Measurements from ENCODE around the gene IL16. TPM values are rescaled to one million over a fixed set of nuclear protein-coding genes. Genes with fewer than 3 reads are reported as not detected.

IL16 gene
- polyA plus RNA-seq, 1 donor from 2014 or later: not detected

DNA sequence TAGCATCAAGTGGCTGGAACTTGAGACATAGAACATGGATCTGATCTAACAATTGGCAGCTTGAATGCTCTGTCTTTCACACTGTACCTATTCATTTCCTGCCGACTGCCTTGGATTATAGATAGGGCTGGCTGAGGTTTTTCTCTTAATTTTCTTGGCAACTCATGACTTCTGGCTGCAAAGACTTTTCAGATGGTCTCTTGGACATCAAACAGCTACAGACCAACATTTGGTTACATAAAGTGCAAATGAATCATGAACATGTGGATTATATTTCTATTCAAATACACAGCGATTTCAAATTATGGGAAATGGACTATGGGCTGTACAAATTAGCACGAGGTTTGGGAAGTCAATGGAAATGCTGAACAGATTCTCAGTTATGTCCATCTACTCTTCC, 26.2 kb upstream of the IL16 start:
- no peaks in the 10 kb centered on the region for H3K79me2 ChIP-seq (replicated peaks; ENCODE audit: insufficient read depth, low read length)
- H3K9me2 ChIP-seq (ENCODE audit: insufficient read depth, low read length): no peaks in the 10 kb centered on the region
- H3K4me2 ChIP-seq (ENCODE audit: low read length): no peak overlapping the region
- H4K20me1 ChIP-seq (ENCODE audit: insufficient read depth): no peaks in the 10 kb centered on the region
- no peaks in the 10 kb centered on the region for H3F3A ChIP-seq (ENCODE audit: insufficient read depth, low read length, poor library complexity, severe bottlenecking)
- H3K36me3 ChIP-seq (ENCODE audit: insufficient read depth, low read length): no peaks in the 10 kb centered on the region
- no peak overlapping the region for H2AFZ ChIP-seq (ENCODE audit: low read depth, low read length)
- H3K4me3 ChIP-seq (ENCODE audit: low read length): no peak overlapping the region
- H3K27ac ChIP-seq (ENCODE audit: low read length): no peak overlapping the region
- H3K9me3 ChIP-seq (ENCODE audit: low read length): no peaks in the 10 kb centered on the region
- no peaks in the 10 kb centered on the region for H3K27me3 ChIP-seq (ENCODE audit: insufficient read depth, low read depth, low read length)
- TF ChIP-seq POLR2AphosphoS5 (IDR thresholded peaks at IDR 0.05) (no peak), EZH2 (IDR thresholded peaks at IDR 0.05; ENCODE audit: borderline replicate concordance, insufficient read depth, low read length, poor library complexity, severe bottlenecking) (no peak), TAF1 (IDR thresholded peaks at IDR 0.05; ENCODE audit: low read depth) (no peak), EP300 (conservative IDR thresholded peaks at IDR 0.05; ENCODE audit: poor library complexity, severe bottlenecking) (no peak), MXI1 (conservative IDR thresholded peaks at IDR 0.05; ENCODE audit: poor library complexity, severe bottlenecking) (no peak), RAD21 (conservative IDR thresholded peaks at IDR 0.05) (no peak), SMC3 (conservative IDR thresholded peaks at IDR 0.05; ENCODE audit: poor library complexity) (no peak)
- TF ChIP-seq, protein P1, sequence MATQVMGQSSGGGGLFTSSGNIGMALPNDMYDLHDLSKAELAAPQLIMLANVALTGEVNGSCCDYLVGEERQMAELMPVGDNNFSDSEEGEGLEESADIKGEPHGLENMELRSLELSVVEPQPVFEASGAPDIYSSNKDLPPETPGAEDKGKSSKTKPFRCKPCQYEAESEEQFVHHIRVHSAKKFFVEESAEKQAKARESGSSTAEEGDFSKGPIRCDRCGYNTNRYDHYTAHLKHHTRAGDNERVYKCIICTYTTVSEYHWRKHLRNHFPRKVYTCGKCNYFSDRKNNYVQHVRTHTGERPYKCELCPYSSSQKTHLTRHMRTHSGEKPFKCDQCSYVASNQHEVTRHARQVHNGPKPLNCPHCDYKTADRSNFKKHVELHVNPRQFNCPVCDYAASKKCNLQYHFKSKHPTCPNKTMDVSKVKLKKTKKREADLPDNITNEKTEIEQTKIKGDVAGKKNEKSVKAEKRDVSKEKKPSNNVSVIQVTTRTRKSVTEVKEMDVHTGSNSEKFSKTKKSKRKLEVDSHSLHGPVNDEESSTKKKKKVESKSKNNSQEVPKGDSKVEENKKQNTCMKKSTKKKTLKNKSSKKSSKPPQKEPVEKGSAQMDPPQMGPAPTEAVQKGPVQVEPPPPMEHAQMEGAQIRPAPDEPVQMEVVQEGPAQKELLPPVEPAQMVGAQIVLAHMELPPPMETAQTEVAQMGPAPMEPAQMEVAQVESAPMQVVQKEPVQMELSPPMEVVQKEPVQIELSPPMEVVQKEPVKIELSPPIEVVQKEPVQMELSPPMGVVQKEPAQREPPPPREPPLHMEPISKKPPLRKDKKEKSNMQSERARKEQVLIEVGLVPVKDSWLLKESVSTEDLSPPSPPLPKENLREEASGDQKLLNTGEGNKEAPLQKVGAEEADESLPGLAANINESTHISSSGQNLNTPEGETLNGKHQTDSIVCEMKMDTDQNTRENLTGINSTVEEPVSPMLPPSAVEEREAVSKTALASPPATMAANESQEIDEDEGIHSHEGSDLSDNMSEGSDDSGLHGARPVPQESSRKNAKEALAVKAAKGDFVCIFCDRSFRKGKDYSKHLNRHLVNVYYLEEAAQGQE (IDR thresholded peaks at IDR 0.05; ENCODE audit: borderline replicate concordance): no peak
- TF ChIP-seq, protein P2, sequence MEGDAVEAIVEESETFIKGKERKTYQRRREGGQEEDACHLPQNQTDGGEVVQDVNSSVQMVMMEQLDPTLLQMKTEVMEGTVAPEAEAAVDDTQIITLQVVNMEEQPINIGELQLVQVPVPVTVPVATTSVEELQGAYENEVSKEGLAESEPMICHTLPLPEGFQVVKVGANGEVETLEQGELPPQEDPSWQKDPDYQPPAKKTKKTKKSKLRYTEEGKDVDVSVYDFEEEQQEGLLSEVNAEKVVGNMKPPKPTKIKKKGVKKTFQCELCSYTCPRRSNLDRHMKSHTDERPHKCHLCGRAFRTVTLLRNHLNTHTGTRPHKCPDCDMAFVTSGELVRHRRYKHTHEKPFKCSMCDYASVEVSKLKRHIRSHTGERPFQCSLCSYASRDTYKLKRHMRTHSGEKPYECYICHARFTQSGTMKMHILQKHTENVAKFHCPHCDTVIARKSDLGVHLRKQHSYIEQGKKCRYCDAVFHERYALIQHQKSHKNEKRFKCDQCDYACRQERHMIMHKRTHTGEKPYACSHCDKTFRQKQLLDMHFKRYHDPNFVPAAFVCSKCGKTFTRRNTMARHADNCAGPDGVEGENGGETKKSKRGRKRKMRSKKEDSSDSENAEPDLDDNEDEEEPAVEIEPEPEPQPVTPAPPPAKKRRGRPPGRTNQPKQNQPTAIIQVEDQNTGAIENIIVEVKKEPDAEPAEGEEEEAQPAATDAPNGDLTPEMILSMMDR (IDR thresholded peaks at IDR 0.05; ENCODE audit: poor library complexity, severe bottlenecking): no peak
- H3K9ac ChIP-seq (ENCODE audit: low read length): no peak overlapping the region

DNA sequence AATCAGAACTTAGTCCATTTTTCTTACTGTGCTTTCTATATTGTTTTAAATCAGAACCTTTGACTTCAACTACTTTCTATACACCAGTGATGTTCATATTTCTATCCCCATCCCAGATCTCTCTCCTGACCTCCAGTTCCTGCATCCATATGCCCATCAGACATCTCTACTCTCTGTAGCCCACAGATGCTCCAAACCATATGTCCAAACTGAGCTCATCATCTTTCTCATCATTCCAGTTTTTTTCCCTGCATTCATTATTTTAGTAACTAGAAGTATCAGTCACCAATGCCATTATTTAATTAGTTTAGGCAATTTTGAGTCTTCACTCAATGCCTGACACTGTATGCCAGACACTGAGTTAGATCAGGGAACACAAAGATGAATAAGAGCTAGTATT, 25.4 kb upstream of the IL16 start:
- H4K20me1 ChIP-seq (ENCODE audit: insufficient read depth): no peaks in the 10 kb centered on the region
- H3K27ac ChIP-seq (ENCODE audit: low read length): no peak overlapping the region
- TF ChIP-seq POLR2AphosphoS5 (IDR thresholded peaks at IDR 0.05): no peak
- TF ChIP-seq TAF1 (IDR thresholded peaks at IDR 0.05; ENCODE audit: low read depth): no peak
- TF ChIP-seq MXI1 (conservative IDR thresholded peaks at IDR 0.05; ENCODE audit: poor library complexity, severe bottlenecking): no peak
- no peak for TF ChIP-seq SMC3 (conservative IDR thresholded peaks at IDR 0.05; ENCODE audit: poor library complexity)
- TF ChIP-seq, protein P2 (IDR thresholded peaks at IDR 0.05; ENCODE audit: poor library complexity, severe bottlenecking): no peak
- no peak for TF ChIP-seq RAD21 (conservative IDR thresholded peaks at IDR 0.05)
- TF ChIP-seq EP300 (conservative IDR thresholded peaks at IDR 0.05; ENCODE audit: poor library complexity, severe bottlenecking): no peak
- TF ChIP-seq, protein P1 (IDR thresholded peaks at IDR 0.05; ENCODE audit: borderline replicate concordance): no peak
- TF ChIP-seq EZH2 (IDR thresholded peaks at IDR 0.05; ENCODE audit: borderline replicate concordance, insufficient read depth, low read length, poor library complexity, severe bottlenecking): no peak
- no peak overlapping the region for H3K4me3 ChIP-seq (ENCODE audit: low read length)
- H3K79me2 ChIP-seq (replicated peaks; ENCODE audit: insufficient read depth, low read length): no peaks in the 10 kb centered on the region
- no peak overlapping the region for H2AFZ ChIP-seq (ENCODE audit: low read depth, low read length)
- no peaks in the 10 kb centered on the region for H3K9me2 ChIP-seq (ENCODE audit: insufficient read depth, low read length)
- no peak overlapping the region for H3K4me2 ChIP-seq (ENCODE audit: low read length)
- H3F3A ChIP-seq (ENCODE audit: insufficient read depth, low read length, poor library complexity, severe bottlenecking): no peaks in the 10 kb centered on the region
- no peak overlapping the region for H3K9ac ChIP-seq (ENCODE audit: low read length)
- no peaks in the 10 kb centered on the region for H3K27me3 ChIP-seq (ENCODE audit: insufficient read depth, low read depth, low read length)
- H3K36me3 ChIP-seq (ENCODE audit: insufficient read depth, low read length): no peaks in the 10 kb centered on the region
- H3K9me3 ChIP-seq (ENCODE audit: low read length): no peaks in the 10 kb centered on the region

Data from neural cell (in vitro differentiated cells).